HG03135 (cell line): Measurements from ENCODE around the gene MYZAP.

Experiments
- ATAC-seq: cut with Tn5 transposase; IDR thresholded peaks from one replicate; pipeline ENCODE4 v1.9.1; 2021; ENCODE audit warnings: mild to moderate bottlenecking, moderate library complexity; ENCODE audit not compliant: unreplicated experiment

The MYZAP gene

DNA sequence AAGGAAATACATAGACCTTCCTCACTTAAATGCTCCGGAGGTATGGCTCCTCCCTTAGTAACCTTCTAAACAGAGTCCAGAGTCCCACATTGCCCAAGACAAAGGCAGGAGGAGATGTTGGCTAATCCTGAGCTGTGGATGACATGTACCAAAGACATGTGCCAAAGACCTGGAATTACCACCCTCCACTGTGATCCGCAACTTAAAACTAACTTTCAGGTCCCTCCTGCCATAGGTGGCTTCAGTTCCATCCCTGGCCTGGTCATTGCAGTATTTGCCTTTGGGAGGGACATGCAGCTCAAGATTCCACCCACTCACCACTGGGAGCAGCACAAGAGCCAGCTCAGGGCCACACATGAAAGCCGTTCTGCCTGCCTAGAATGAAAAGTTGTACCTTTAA is 28.0 kb downstream of the MYZAP start:
- ATAC-seq: no peak

DNA sequence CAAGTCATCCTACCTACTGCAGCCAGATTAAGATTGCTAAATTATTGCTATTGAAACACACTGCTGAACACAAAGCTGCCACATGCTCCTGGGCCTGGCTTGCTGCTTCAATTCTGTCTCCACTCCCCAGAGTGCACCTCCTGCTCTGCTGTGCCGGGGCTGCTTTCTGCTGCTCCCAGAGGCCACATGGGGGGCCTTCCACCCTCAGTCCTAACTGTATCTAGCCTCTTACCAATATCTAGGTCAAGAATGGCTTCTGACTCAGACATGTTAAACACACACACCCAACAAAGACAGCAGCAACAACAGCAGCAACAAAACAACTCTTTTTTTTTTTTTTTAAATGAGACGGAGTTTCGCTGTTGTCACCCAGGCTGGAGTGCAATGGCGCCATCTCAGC is 33.0 kb downstream of the MYZAP start:
- ATAC-seq: no peak

DNA sequence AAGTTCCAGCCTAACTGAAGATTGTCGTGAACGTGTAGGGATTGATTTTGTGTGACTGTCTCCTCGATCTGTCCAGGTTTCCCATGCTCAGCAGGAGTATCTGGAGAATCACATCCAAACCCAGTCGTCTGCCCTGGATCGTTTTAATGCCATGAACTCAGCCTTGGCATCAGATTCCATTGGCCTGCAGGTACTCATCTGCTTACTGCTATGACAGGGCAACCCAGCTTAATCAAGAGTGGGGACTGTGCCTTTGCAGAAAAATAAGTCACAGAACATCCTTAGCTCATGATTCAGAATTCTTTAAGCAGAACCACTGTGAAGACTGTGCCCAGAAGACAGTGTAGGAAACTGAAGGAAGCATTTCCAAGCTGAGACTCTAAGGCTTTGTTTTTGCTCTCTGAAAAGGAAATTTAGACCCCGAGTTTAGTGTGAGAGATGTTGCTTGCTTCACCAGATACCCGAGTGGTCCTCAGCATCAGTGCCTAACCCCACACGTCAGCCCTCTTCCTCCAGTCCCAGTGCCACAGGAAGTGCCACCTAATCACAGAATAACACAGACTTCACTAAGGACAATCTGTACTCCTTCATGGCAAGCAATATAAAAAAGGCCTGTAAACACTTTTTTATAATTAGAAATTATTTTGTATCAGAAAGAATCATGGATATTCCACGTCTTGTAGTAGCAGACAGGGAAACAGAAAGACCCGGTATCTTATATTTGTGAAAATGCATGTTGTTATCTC is 34.2 kb downstream of the MYZAP start:
- no peak for ATAC-seq

DNA sequence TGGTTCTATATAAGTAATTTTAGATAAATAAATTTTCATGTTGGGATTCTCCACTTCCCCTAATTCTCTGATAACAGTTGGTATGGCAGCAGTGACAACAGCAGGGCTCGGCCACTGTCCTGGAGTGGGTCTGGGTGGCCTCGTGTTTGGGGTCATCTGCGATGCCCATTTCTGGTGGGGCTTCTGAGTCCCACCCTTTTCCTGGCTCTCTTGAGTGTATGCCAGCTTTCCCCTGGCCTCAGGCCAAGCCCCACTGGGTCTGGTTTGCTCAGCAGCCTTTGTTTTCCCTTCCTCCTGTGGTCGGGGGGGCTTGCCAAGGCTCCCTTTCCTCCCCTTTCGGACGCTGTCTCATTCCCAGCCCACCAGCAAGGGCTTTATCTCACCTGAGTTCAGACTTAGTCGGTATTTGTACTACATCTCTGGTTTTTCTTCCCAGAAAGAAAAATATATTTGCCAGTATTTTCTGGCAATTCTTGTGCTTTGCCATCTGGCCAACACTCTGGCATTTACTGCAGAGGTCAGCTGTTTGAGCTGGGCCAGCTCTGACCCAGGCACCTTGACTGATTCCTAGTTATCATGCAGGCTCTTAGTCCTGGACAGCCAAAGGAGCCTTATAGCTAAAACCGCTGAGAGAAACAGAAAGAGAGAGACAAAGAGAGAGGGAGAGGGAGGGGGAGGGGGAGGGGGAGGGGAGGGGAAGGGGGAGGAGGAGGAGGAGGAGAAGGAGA is 35.2 kb downstream of the MYZAP start:
- ATAC-seq: no peak

DNA sequence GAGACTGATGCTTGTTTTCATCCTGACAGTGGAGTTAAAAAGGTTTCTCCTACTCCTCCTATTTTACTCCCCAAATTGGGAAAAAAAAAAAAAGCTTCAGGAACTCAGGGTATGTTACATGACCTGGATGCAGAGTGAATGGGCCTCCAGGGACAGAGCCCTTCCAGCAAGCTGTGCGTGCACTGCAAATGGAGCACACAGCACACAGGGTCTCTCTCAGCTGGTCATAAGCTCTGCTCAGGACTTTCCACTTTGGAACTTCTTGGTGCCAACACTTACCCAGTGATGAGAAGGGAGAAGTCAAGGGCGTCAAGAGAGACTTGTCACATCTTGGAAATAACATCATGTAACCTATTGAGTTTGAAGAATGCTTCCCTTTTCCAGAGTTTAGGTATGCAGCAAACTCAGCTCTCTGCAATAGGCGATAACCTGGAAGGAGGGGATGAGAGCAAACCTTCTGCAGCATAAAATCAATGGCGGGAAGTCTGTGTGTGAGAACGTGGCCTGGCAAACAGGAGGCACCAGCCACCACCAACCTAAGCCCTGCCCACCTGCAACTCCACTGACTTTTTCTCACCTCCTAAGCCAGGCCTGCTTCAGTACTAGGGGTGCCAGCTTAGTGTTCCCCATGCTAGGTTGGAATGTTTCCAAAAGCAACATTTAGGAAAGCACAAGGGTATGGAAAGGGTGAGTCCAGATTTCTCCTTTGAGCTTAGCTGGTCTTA is 39.8 kb downstream of the MYZAP start:
- no peak for ATAC-seq

DNA sequence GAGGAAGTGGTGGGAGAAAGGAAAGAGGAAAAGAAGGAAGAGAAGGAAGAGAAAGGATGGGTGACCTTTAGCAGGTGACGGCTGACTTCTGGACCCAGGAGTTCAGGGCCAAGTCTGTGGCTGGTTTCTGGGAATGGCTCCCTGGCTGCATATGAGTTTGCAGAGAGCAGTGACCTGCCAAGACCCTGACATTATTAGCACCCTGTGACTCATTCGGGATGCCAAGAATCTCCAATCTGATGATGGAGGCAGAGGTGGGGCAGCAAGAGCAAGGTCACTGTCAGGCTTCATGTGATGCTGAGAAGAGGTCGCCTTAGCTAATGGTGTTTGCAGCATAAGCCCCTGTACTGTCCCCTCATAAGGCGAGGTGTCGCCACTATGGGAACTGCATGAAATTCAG is 42.6 kb downstream of the MYZAP start:
- no peak for ATAC-seq

DNA sequence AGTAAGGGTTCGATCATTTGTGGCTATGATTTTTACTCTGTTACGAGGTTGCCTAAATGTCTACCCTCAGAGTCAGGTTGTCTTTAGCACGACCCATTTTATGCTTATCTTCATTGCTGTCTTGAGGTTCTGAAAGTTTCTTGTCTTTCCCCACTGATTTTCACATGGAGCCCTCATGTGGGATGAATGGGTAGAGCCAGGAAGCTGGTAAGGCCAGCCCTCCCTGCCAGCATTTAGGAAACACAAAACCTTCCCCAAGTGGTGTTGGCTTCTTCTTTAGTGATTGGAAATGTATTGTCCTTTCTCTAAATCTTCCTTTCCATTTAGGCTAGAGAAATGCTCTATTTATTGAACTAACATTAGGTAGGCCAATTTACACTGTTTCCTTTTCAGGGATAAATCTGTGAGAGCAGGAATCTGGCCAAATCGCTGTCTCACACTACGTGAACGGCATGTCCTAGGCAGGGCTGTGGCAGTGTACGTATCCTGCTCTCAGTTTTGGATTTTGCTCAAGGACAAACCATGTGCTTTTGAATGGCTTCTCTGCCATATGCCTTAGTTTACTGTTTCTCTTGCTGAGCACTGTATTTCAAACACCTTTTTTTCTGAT is 43.7 kb downstream of the MYZAP start:
- no peak for ATAC-seq

DNA sequence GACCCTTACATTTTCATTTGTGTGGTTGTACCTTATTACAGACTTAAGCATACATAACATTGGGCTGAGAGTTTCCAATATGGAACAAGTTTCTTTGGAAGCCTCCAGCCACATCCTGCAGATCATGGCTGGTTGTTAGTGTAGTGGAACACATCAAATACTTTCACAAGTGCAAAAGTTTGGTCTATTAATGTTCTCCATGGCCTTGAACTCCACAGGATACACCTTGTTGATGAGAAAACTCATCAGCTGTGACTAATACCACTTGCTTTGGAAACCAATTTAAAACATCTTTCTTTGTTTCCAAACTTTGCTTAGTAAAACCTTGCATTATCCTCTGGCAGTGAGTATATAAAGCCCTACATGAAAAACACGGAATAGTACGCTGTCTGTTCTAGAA is 46.1 kb downstream of the MYZAP start:
- no peak for ATAC-seq

DNA sequence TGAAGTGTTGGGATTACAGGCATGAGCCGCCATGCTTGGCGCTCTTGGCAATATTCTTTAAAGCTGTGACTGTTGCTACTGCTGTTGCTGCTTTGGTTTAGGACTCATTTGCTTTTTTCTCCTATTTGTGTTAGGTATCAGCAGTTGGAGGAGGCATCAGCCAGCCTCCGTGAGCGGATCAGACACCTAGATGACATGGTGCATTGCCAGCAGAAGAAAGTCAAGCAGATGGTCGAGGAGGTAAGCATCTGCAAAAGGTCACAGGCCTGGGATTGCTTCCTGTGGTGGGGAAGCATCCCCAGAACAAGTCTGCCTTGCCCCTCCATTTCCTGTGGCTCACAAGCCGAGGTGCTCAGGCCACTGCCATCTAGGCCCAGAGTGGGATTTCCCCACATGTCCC is 47.6 kb downstream of the MYZAP start:
- no peak for ATAC-seq

DNA sequence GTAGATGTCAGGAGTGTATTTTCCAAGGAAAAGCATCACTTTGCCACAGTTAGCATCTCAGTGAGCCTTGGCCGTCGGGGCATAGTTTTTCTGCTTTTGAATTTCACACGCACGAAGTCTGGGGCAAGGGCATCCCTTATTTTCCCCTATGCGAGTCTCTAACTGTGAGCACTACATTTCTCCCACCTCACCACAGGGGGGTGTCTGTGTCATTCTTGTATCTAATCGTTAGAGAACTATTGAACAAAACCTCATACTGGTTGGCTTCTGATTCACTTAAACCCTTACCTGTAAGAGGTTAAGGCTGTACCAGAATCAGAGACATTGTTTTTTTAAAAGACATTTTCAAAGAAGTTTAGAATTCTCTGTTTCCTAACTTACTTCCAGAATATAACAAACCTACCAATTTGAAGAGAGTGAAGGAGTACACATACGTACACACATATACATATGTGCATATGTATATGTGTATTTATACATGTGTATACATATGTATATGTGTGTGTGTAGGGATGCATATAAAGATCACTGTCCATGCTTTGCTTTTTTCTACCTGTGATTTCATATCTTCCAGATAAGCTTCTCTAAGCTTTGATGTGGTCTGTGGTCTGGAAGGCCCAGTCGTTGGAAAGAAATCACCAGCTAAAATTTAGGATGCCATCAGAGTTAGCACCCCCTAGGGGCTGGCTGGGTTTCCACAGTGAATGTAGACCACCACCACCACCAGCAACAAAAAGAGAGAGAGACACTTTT is 49.4 kb downstream of the MYZAP start:
- ATAC-seq: no peak

DNA sequence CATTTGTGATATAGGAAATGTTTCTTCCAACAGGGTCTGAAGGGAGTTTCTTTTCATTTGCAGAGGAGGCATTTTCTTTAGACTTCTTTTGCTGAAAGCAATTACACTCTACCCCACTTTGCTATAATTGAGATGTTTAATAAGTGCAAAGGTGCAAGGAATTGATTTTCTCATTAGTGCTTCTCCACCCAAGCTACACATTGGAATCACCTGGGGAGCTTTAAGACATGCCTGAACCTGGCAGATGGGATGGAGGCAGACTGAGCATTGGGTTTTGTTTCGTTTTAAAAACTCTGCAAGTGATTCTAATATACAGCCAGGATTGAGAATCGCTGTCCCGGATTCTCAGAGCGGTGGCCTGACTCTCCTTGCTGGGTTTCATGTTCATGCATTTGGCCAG is 52.1 kb downstream of the MYZAP start:
- no peak for ATAC-seq

DNA sequence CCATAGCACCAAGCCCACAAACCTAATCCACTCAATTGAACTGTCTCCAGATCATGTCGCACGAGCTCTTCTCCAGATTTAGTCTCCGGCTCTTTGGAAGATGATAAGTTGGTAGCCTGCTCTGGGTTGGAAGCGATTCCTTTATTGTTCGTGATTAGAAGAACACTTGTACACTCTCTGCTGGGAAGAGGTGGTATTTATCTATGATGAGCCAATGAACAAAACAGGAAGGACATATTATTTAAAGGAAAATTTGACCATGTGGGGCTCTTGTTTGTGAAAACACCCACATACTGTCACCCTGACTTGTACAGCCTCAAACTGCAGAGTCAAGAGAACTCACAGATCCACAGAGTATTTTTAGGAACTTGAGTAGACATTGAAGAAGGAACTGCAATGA is 54.4 kb downstream of the MYZAP start:
- ATAC-seq: no peak

DNA sequence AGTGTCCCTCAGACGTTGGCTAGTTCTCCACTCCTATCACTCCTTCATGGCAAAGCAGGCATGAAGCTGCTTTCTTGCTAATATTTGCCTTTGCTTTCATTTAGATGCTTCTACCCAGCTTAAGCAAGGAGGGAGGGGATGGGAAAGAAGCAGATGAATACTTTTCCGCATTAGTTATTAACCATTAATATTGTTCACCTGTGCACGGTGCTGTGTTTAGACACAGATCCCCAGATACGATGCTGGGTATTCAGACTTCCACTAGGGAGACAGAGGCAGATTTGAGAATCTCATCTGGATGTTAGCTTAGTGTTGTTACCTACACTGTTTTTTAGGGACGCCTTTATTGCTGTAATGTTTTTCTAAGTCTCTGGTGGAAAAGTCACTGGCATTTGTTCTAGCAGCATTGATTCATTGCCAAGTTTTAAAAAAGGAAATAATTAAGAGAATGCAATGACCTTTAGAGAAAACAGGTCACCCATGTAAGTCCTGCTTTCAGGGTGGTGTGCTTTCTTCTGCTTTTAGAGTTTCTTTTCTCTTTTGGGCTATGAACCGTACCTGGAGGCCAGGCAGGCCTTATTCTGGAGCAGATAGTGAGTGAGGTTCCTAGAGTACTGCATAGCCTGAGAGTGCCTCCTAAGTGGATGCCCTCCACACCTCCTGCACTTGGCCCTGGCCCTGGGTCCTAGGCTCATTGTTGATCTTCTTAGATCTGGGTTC is 55.5 kb downstream of the MYZAP start:
- ATAC-seq: no peak

DNA sequence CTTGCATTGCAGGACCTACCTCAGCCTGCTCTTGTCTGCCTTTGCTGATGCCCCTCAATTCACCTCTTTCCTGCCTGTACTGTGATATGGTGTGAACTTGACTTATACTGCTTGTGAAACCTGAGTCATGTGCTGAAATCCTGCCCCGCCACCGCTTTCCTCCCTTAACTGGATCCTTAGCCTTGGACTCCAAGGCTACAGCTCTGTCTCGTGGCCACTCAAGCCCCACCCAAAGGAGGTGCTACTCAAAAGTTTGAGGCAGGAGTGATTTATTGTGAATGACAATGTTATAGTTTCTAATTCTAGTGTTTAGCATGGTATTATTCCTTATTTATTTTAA is 56.1 kb downstream of the MYZAP start:
- ATAC-seq: no peak

DNA sequence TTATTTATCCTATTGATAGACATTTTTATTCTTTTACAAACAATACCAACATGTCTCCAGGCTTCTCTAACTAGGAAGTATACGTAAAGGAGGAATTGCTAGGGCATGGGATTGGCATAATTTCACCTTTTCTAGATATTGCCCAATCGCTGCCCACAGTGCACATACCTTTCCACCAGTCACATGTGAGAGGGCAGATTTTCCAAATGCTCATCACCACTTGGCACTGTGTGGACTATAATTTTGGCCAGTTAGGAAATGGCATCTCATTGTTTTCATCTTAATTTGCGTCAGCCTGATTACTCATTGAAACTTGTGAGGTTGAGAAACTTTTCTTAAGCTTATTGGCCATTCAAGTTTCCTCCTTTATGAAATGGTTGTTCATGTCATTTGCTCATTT is 57.4 kb downstream of the MYZAP start:
- ATAC-seq: no peak

DNA sequence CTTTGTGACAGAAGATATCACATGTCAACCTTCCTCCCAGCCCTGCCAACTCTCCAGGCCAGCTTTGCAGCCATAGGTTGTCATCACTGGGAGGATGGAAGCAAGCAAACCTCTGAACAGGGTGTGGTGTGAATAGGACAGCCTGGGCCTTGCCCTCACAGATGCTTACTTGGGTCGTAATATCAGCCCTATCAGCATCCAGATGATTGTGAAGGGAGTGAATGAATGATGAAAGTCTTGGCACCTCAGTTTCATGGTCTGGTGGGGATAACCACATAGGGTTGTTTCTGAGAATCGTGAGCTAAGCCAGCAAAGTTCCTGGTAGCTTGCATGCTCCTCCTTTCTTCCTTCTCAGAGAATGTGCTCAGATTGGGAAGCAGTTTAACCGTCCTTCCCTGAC is 59.7 kb downstream of the MYZAP start:
- no peak for ATAC-seq

DNA sequence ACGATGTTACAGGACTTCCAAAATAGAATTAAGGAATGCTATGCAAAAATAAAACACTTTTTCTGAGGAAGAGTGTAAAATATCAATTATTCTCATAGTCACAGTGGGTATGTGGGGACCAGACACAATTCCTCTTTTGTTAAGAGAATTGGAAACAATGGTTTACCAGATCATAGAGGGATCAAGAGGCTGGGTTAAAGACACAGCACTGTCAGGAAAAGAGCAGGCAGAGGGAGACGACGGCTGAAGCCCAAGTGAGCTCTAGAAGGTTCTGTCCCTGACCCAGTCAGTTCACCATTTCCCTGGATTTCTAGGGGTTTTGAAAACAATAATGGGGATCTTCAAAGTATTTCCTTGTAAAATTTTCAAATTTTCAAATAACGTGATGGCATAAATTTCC is 60.8 kb downstream of the MYZAP start:
- no peak for ATAC-seq

DNA sequence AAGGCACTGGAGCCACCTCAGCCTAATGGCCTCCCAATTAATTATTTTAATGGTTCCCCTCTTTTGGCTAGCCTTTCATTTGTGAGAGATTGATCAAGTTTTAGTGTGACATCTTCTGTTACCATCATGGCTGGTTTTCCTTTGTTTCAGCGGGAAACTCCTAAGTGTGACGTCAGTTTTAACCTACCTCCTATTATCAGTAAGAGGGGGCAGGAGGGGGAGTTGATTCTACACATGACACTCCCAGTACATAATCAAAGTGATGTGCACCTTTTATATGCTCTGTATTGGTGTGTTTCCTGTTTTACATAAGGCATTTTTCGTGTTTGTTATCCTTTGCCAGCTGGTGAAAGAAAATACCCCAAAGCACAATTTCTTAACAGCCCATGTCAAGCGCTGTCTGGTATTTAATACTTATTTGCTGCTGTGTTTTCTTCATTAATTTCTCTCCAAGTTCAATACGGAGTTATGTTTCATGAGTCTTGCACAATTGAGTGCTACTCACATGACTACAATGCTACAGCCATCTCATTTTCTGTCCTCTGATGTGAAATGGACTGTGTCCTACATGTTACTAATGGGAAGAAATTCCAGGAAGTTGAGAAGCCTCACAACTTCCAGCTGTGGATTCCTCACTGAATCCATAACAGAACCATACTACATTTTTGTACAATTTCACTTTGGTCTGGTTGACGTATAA is 62.6 kb downstream of the MYZAP start:
- no peak for ATAC-seq

DNA sequence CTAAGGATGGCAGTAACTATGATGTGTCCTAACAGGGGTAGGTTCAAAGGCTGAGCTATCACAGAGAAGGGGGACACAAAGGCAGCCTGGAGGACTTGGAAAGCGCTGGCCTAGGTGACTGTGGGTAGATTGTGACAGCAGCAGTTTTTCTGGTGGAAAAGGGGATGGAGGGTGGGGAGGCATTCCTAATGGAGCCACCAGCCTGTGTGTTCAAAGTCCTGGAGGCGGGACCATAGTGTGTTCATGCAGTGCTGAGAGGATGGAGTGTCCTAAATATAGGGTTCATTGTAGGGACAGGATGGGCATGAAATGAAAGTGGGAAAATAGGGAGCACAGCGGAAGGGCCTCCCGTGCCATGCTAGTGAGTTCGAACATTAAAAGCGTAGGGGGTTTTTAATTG is 63.3 kb downstream of the MYZAP start:
- ATAC-seq: no peak

DNA sequence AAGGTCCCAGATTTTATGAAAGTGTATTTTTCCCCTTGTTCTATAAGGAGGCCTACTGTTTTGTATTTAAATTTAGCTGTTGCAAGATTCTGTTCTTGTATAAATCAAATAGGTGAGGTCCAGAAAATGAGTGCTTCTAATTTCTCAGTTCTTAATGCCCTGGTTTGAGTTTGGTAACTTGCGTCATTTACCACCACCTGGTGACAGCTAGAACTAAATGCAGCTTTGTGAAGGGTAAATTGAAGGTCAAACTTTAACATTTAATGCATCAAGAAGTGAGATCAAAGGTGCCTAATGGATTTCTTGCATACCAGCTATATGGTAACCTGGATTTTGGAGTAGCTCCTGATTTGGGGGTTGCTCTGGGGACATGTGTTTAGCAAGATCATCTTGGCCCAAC is 64.1 kb downstream of the MYZAP start:
- ATAC-seq: no peak
